ENCODE data around the gene TP53RK.
"Not testable (repeated sequence)": the region's sequence is repeated elsewhere in the genome, so short reads cannot be mapped to it uniquely, and the experiment has no call there.

Gene TP53RK

GRCh38 chr20:46682063-46682821, 7.0 kb downstream of the TP53RK start:
- DNase-seq = no peak

DNA sequence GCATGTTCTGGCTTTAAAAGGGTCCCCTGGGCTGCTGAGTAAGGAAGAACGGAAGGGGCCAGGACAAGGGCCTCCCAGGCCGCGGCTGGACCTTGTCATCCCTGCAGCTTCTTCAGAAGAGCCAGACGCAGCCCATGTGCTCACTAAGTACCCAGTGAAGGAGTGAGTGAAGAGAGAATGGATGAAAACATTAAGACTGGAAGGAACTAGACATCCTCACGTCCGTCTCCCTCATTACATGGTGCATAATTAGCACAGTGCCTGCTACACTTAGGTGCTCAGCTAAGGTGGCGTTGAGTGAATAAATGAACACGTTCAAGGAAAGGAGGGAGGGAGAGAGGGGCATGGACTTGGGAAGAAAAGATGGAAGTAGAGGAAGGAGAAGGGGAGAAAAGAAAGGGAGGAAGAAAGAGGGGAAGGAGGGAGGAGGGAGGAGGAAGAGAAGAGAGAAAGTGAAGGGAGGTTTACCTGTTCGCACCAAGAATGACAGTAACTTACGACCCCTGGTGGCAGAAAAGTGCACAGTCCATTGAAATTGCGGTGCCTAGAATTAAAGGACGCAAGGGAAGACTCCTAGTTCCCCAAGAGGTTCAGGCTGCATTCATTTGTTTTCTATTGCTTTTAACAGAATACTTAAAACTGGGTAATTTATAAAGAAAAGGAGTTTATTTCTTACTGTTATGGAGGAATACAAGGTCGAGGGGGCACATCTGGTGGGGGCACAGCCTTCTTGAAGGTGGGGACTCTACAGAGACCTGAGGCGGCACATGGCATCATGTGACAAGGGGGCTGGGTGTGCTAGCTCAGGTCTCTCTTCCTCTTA, 8.0 kb downstream of the TP53RK start:
- peak; percentile 41 for DNase-seq

DNA sequence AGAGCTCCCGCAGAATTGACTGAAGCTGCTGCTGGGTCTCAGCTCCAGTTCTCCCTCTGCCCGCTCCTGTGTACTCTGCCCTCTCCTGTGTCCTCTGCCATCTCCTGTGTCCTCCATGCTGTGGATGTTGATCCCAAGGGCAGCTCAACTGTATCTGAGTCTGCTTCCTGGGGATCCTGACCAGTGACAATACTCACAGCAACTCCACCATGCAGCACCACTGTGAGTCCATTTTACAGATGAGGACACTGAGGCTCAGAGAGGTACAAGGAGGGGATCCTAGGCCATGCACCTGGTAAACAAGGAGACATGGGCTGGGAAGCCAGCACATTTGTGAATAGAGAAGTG, 8.6 kb downstream of the TP53RK start:
- no peak for DNase-seq

DNA sequence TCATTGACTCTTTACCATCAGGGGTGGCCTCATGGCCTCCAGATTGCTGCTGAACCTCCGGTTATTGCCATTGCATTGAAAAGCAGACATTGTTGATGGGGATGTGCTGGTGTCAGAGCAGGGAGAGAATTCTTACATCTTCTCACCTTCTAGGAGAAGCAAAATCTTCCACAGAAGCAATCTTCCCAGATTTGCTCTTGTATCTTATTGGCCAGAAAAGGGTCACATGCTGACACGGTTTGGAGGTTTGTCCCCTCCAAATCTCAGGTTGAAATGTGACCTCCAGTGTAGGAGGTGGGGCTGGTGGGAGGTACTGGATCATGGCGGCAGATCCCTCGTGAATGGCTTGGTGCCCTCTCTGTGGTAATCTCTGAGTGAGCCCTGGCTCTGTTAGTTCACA, 10.7 kb downstream of the TP53RK start:
- DNase-seq = no peak

DNA sequence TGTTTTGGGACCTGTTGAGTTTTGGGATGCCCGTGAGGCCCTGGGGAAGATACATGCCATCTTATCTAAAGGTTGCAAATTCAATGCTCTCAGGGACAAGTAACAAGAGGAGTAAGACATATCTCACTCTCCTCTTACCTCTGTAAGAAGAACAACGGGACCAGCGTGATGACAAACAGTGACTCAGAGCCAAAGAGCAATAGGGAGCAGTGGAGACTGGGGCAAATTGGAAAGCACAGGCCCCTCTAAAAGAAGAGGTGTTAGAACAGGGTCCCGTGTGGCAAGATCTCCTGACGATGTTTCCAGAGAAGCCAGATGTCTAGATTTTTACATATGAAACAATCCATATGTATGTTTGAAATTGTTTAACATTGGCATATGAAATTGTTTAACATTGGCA, 11.6 kb downstream of the TP53RK start:
- DNase-seq = no peak

GRCh38 chr20:46676649-46677316, 12.5 kb downstream of the TP53RK start:
- DNase-seq = not testable (repeated sequence)

DNA sequence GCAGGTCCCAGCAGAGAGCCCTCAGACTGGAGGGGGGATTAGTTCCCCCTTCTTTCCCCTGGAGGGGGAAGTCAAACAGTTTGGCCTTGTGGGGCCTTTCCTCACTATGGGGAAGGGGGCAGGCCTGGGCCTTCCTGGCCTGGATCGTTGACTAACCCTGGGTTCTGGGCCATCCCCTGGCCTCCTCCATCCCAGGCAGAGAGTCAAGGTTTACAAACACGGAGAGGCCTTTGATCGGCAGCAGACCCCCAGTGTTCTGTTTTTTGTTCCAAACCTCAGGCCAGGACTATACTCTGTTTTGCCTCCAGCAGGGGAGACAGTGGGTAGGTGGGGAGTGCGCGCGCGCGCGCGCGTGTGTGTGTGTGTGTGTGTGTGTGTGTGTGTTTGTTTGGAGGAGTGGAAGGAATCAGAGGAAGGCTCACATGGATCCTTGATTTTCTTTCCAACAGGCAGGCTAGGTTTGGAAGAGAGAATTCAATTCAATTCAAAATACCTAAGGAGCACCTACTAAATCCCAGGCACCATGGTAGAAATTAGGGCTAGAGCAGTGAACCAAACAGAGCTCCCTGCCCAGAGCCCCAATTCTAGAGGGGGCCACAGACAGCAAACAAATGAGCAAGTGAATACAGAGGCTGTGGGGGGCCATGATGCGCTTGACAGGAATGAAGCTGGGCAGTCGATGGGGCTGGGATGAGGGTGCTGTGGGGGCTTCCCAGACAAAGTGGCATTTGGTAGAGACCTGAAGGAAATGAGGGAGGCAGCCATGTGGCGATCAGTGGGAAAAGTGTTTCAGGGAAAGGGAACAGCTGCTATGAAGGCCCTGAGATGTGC, 14.8 kb downstream of the TP53RK start:
- DNase-seq = no peak

DNA sequence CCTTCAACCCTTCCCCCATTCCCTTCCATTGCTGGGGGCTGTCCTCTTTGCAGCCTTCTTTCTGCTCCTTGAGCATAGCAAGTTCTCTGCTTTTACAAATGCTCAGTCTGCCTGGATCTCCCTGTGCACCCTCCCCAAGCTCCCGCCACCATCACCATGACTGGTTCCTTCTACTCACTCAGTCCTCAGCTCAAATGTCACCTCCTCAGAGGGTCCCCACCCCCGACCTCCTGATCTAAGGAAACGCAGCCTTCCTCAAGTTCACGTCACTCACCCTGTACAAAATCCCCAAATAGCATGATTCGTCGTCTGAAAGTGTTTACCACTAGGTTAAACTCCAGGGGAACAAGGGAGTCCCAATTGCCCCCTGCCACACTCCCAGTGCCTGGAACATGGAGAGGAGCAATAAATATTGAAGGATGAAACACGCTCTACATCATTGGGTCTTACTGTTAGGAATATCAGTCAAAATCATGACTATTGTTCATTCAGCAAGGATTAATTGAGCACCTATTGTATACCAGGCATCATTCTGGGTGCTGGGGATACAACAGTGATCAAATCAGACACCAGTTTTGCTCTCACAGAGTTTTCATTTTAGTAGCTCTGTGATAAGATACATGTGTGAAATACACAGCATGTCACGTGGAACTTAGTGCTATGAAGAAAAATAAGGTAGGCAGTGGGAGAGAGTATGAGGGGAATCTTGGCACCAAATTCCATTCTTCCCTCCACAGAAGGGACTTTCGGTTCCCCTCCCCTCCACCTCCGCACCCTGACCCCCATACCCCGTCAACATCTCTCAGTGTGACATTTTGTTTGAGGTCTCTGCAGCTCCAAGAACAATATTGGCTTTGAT, 15.6 kb downstream of the TP53RK start:
- DNase-seq = no peak

DNA sequence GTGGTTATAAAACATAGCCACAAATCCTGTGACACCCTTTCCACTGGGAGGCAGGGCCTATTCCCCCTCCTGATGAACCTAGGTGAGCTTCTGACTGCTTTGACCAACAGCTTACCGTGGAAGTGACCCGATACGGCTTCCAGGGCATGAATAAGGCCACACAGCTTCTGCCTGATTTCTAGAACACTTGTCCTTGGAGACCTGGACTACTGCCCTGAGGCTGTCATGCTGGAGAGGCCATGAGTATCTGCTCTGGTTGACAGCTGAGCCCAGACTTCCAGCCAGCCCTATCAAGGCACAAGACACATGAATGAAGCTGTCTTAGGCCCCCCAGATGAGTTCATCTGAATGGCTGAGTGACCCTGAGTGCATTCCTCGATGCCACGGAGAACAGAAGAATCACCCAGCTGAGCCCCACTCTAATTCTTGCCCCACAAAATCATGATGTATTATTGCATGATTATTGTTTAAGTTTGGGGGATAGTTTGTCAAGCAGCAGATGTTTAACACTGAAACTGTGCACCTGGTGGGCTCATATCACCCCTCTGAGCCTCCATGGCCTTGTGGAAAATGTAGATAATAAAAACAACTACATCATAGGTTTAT, 16.6 kb downstream of the TP53RK start:
- no peak for DNase-seq

DNA sequence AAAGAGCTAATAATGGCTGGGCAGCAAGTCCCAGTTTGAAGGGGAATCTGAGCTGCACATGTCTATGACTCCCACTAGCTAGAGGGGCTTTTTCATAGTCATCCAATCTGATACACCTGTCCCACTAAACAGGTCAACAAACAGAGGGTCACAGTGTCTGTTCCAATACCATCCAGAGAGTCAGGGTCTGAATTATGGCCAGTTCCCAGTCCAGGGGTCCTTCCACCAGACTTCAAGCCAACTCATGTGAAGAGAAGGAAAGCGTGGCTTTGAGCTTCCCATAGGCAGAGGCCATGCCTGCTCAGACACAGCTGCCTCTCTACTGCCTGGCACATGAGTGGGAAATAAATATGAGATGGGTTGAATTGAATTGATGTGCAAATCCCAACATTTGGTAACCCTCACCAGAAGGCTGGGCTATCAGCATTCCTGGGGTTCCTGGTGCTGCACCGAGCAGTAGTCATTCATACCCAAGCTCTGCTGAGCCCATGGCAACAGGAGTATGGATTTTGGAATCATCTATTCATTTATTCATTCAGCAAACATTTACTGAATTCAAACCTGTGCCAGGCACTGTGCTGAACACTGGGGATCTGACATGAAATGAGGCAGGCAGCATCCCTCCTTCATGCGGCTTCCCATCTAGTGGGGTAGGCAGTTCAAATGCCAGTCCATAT, 17.2 kb downstream of the TP53RK start:
- DNase-seq = no peak

DNA sequence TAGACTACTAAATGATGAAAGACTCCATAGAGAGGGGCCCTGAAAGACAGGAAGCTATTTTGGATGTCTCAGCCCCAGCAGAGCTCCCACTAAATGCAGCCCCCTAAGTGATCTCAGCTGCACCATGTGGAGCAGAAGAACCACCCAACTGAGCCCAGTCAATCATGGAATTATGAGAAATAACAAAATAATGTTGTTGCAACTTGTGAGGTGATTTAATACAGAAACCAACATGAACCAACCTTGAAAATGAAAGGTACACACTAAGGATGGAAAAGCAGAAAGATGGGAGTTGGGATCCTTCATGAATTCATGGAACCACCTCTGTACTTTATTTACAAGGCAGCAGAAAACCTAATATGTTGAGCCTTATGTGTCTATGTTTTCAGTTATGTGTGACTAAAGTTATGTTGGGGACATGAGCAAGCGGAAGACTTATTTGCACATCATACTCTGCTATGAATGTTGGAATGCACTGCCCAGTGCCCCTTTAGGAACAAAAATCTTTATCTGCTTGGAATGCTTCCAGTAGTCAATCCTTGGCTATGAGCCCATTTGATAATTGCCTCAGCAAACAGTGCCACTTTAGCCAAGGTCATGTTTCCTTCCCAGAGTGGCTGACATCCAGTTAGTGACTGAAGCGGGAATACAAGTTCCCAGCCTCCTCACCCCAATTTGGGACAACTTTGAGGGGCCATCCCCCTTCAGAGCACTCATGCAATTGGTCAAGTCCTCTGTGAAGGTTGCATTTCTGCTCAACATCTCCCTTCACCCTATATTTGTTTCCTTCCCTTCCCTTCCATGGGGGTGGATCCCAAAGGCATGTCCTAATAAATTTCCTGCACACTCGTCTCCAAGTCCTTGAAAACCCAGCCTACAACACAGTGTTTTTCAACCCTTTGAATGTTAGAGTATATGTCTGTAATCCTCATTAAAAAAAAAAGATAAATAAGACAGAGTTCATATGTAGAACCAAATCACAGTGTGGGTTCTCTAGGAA, 18.4 kb downstream of the TP53RK start:
- DNase-seq = no peak

GRCh38 chr20:46670228-46670584, 19.0 kb downstream of the TP53RK start:
- DNase-seq = no peak

GRCh38 chr20:46666818-46667515, 22.3 kb downstream of the TP53RK start:
- DNase-seq = no peak

DNA sequence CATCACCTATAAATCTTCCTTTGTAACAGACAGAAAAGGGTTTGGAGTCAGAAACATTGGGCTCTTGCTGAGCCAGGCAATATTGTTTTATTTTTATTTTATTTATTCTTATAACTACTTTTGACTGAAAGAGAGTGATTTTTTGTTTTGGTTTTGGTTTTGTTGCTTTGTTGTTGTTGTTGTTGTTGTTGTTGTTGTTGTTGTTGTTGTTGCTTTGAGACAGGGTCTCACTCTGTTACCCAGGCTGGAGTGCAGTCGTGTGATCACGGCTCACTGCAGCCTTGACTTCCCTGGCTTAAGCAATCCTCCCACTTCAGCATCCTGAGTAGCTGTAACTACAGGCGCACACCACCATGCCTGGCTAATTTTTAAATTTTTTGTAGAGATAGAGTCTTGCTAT, 22.9 kb downstream of the TP53RK start:
- DNase-seq = no peak

GRCh38 chr20:46665602-46666001, 23.6 kb downstream of the TP53RK start:
- no peak for DNase-seq

DNA sequence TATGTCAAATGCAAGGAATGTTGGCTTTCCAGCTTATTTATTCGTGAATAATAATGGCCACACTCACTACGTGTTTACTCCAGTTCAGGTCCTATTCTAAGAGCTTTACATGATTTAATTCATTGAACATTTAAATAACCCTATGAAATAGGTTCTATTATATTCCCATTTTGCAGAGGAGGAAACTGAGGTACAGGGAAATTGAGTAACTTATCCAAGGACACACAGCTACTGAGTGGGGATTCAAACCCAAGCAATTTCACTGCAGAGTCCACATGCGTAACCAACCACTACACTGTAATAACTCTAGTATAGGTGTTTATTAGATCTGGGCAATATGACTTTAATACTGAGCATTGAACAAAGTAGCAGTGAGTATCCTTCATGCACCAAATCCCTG, 25.7 kb downstream of the TP53RK start:
- no peak for DNase-seq

- no peak for DNase-seq
Measured at GRCh38 chr20:46661659-46662058, 27.6 kb downstream of the TP53RK start.

DNA sequence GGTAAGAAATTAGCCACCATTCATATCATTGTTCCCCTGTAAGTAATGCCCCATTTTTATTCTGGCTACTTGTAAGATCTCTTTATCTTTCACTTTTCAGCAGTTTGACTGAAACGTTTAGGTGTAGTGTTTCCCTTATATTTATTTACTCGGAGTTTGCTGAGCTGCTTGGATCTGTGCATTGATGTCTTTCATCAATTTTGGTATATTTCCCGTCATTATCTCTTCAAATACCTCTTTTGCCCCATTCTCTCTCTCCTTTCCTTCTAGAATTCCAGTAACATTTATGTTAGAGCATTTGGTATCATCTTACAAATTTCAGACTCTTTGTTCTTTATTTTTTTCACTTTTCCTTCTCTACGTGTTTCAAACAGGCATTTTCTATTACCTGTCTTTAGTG, 28.8 kb downstream of the TP53RK start:
- DNase-seq = no peak

- no peak for DNase-seq
Measured at GRCh38 chr20:46657618-46658017, 31.6 kb downstream of the TP53RK start.

Measured in EL (cell line).